Myocyte (in vitro differentiated cells): ENCODE measurements around the gene CBS. TPM values are rescaled to one million over a fixed set of nuclear protein-coding genes. Genes with fewer than 3 reads are reported as not detected.
A peak's percentile ranks its signal among the peaks of the same experiment; 100 is the strongest.
"Not testable (repeated sequence)": the region's sequence is repeated elsewhere in the genome, so short reads cannot be mapped to it uniquely, and the experiment has no call there.

Source experiments
- DNase-seq: peaks from one replicate; pipeline ENCODE4 v3.0.0-alpha.2; 2012; ENCODE audit warnings: low read depth
- polyA plus RNA-seq: library from polyadenylated mRNA; unstranded; fragments of >200 nt; gene quantifications from one replicate; pipeline ENCODE4 v1.2.1, GENCODE V29; 2012; ENCODE audit warnings: missing spikeins
- total RNA-seq: library from RNA; depleted of rRNA; stranded (reverse); fragments of >200 nt; gene quantifications from 2 replicates; pipeline ENCODE4 v1.2.3, GENCODE V29; 2014

The CBS gene
- 15.8 and 20.0 TPM in 2 replicates for total RNA-seq
- polyA plus RNA-seq: 65.8 TPM

GRCh38 chr21:43075170-43076022 lies at the start of gene CBS:
Gene CBS (minus strand): TSS chr21:43075835. CDS start chr21:43072193, 3,642 bp downstream.
- not testable (repeated sequence) for DNase-seq

GRCh38 chr21:43115956-43116355 lies 40.3 kb upstream of the CBS start:
- DNase-seq: not testable (repeated sequence)

GRCh38 chr21:43114483-43114882 lies 38.8 kb upstream of the CBS start:
- DNase-seq: not testable (repeated sequence)

GRCh38 chr21:43109006-43109405 lies 33.4 kb upstream of the CBS start:
- DNase-seq: not testable (repeated sequence)

GRCh38 chr21:43108177-43108576 lies 32.5 kb upstream of the CBS start:
- DNase-seq: not testable (repeated sequence)

- not testable (repeated sequence) for DNase-seq
These were observed 32.1 kb upstream of the CBS start for GRCh38 chr21:43107794-43108137.

- peak; percentile 0 for DNase-seq
These were observed 31.5 kb upstream of the CBS start, which contains the start of gene U2AF1 for GRCh38 chr21:43106965-43107793. Gene U2AF1 (minus strand): TSS chr21:43107570. CDS start chr21:43107494, 76 bp downstream.

GRCh38 chr21:43104642-43105041 lies 29.0 kb upstream of the CBS start:
- not testable (repeated sequence) for DNase-seq

GRCh38 chr21:43102281-43102680 lies 26.6 kb upstream of the CBS start:
- DNase-seq: not testable (repeated sequence)

GRCh38 chr21:43101676-43102075 lies 26.0 kb upstream of the CBS start:
- DNase-seq: not testable (repeated sequence)

GRCh38 chr21:43101000-43101399 lies 25.4 kb upstream of the CBS start:
- not testable (repeated sequence) for DNase-seq

GRCh38 chr21:43091979-43092614 lies 16.5 kb upstream of the CBS start:
- not testable (repeated sequence) for DNase-seq

GRCh38 chr21:43090947-43091346 lies 15.3 kb upstream of the CBS start:
- not testable (repeated sequence) for DNase-seq

GRCh38 chr21:43089463-43089862 lies 13.8 kb upstream of the CBS start:
- not testable (repeated sequence) for DNase-seq

- not testable (repeated sequence) for DNase-seq
These were observed 7.1 kb upstream of the CBS start for GRCh38 chr21:43082587-43083300.

GRCh38 chr21:43076643-43077042 lies 1.0 kb upstream of the CBS start:
- DNase-seq: not testable (repeated sequence)

GRCh38 chr21:43076023-43076637 lies 495 bp upstream of the CBS start:
- not testable (repeated sequence) for DNase-seq

- not testable (repeated sequence) for DNase-seq
These were observed 1.1 kb downstream of the CBS start for GRCh38 chr21:43074401-43075169.

GRCh38 chr21:43072742-43073141 lies 2.9 kb downstream of the CBS start:
- not testable (repeated sequence) for DNase-seq
